Astrocyte of the hippocampus (primary cell): Measurements from ENCODE around the gene CPZ.

Experiments used
- DNase-seq: peaks from one replicate; pipeline ENCODE4 v3.0.0; 2011; ENCODE audit warnings: low read depth, low spot score

CPZ gene

GRCh38 chr4:8579526-8580320 is 12.8 kb upstream of the CPZ start:
- no peak for DNase-seq

- peak; percentile 86 for DNase-seq
Measured at GRCh38 chr4:8580321-8581093, 12.1 kb upstream of the CPZ start, which contains the start of gene GPR78. GPR78 (plus strand) TSS chr4:8580392; CDS start chr4:8580983, 591 bp downstream.

- DNase-seq, result no peak
Measured at GRCh38 chr4:8581094-8581861, 11.3 kb upstream of the CPZ start.

- no peak for DNase-seq
Measured at GRCh38 chr4:8582016-8582415, 10.5 kb upstream of the CPZ start.

- no peak for DNase-seq
Measured at GRCh38 chr4:8582436-8582835, 10.1 kb upstream of the CPZ start.

- DNase-seq, result no peak
Measured at GRCh38 chr4:8582941-8583654, 9.5 kb upstream of the CPZ start.

GRCh38 chr4:8583655-8584025 is 8.9 kb upstream of the CPZ start:
- no peak for DNase-seq

GRCh38 chr4:8585186-8585585 is 7.4 kb upstream of the CPZ start:
- DNase-seq, result no peak

- DNase-seq, result no peak
Measured at GRCh38 chr4:8585721-8586212, 6.8 kb upstream of the CPZ start.

GRCh38 chr4:8586246-8586645 is 6.3 kb upstream of the CPZ start:
- no peak for DNase-seq

- no peak for DNase-seq
Measured at GRCh38 chr4:8586671-8587468, 5.7 kb upstream of the CPZ start.

- no peak for DNase-seq
Measured at GRCh38 chr4:8587469-8588195, 4.9 kb upstream of the CPZ start.

- no peak for DNase-seq
Measured at GRCh38 chr4:8588196-8588470, 4.4 kb upstream of the CPZ start.

GRCh38 chr4:8589336-8589735 is 3.2 kb upstream of the CPZ start:
- no peak for DNase-seq

- DNase-seq, result peak; percentile 36
Measured at GRCh38 chr4:8589823-8590545, 2.6 kb upstream of the CPZ start.

GRCh38 chr4:8590546-8590880 is 2.1 kb upstream of the CPZ start:
- no peak for DNase-seq

- no peak for DNase-seq
Measured at GRCh38 chr4:8591114-8591513, 1.5 kb upstream of the CPZ start.

- DNase-seq, result no peak
Measured at GRCh38 chr4:8591626-8592365, 769 bp upstream of the CPZ start.
